Endothelial cell of hepatic sinusoid (primary cell): ENCODE results near the gene H2AZ2.

Experiments used
- in situ Hi-C: cut with HindIII; loops from 2 replicates; pipeline ENCODE4 v1.10.0; 2017; ENCODE audit warnings: low sequenced_read_pairs

The H2AZ2 gene

GRCh38 chr7:44823255-44823781 is 24.6 kb downstream of the H2AZ2 start:
- in situ Hi-C loops, result loop anchor here (25.0 kb wide), 1 partner anchor 236 kb away; the partner anchor contains the start of gene TMED4

- in situ Hi-C loops, result loop anchor here (25.0 kb wide), 1 partner anchor 232 kb away; the partner anchor contains the start of gene TMED4
Measured at GRCh38 chr7:44819292-44819691, 28.6 kb downstream of the H2AZ2 start.

- in situ Hi-C loops, result loop anchor here (25.0 kb wide), 1 partner anchor 228 kb away; the partner anchor contains the start of gene TMED4
Measured at GRCh38 chr7:44814919-44815318, 33.0 kb downstream of the H2AZ2 start.

- in situ Hi-C loops, result loop anchor here (25.0 kb wide), 1 partner anchor 224 kb away; the partner anchor contains the start of gene TMED4
Measured at GRCh38 chr7:44811571-44811970, 36.3 kb downstream of the H2AZ2 start.

- in situ Hi-C loops, result loop anchor here (25.0 kb wide), 1 partner anchor 224 kb away; the partner anchor contains the start of gene TMED4
Measured at GRCh38 chr7:44811093-44811492, 36.8 kb downstream of the H2AZ2 start.

- in situ Hi-C loops, result loop anchor here (25.0 kb wide), 1 partner anchor 222 kb away; the partner anchor contains the start of gene TMED4
Measured at GRCh38 chr7:44808914-44809393, 38.9 kb downstream of the H2AZ2 start.

GRCh38 chr7:44805950-44806349 is 41.9 kb downstream of the H2AZ2 start:
- in situ Hi-C loops, result loop anchor here (25.0 kb wide), 1 partner anchor 219 kb away; the partner anchor contains the start of gene TMED4

- in situ Hi-C loops, result loop anchor here (25.0 kb wide), 1 partner anchor 217 kb away; the partner anchor contains the start of gene TMED4
Measured at GRCh38 chr7:44803828-44804519, 43.9 kb downstream of the H2AZ2 start.

- in situ Hi-C loops, result loop anchor here (25.0 kb wide), 1 partner anchor 215 kb away; the partner anchor contains the start of gene TMED4
Measured at GRCh38 chr7:44802418-44803025, 45.4 kb downstream of the H2AZ2 start.

- in situ Hi-C loops, result loop anchor here (25.0 kb wide), 1 partner anchor 215 kb away; the partner anchor contains the start of gene TMED4
Measured at GRCh38 chr7:44801890-44802289, 46.0 kb downstream of the H2AZ2 start.

GRCh38 chr7:44799939-44800338 is 47.9 kb downstream of the H2AZ2 start:
- in situ Hi-C loops, result loop anchor here (25.0 kb wide), 1 partner anchor 213 kb away; the partner anchor contains the start of gene TMED4

GRCh38 chr7:44798649-44799305 is 49.1 kb downstream of the H2AZ2 start:
- in situ Hi-C loops, result no loop called here

- in situ Hi-C loops, result no loop called here
Measured at GRCh38 chr7:44797329-44798258, 50.3 kb downstream of the H2AZ2 start.

GRCh38 chr7:44796504-44797328 is 51.2 kb downstream of the H2AZ2 start, which contains the start of gene PPIA:
PPIA (plus strand) TSS chr7:44796681; CDS start chr7:44796725, 44 bp downstream.
- in situ Hi-C loops, result no loop called here

- in situ Hi-C loops, result no loop called here
Measured at GRCh38 chr7:44796034-44796503, 51.8 kb downstream of the H2AZ2 start.

- in situ Hi-C loops, result no loop called here
Measured at GRCh38 chr7:44794331-44794730, 53.6 kb downstream of the H2AZ2 start.

GRCh38 chr7:44793919-44794318 is 54.0 kb downstream of the H2AZ2 start:
- in situ Hi-C loops, result no loop called here
